Activated effector memory CD4-positive, alpha-beta T cell treated with Interleukin-2 at 50 U/mL for 16 hours (primary cell): ENCODE data around the gene NRSN2.
"Not testable (repeated sequence)": the region's sequence is repeated elsewhere in the genome, so short reads cannot be mapped to it uniquely, and the experiment has no call there.

ENCODE experiments used
- DNase-seq: peaks from one replicate; pipeline ENCODE4 v3.0.0-alpha.2; 2020

The NRSN2 gene

DNA sequence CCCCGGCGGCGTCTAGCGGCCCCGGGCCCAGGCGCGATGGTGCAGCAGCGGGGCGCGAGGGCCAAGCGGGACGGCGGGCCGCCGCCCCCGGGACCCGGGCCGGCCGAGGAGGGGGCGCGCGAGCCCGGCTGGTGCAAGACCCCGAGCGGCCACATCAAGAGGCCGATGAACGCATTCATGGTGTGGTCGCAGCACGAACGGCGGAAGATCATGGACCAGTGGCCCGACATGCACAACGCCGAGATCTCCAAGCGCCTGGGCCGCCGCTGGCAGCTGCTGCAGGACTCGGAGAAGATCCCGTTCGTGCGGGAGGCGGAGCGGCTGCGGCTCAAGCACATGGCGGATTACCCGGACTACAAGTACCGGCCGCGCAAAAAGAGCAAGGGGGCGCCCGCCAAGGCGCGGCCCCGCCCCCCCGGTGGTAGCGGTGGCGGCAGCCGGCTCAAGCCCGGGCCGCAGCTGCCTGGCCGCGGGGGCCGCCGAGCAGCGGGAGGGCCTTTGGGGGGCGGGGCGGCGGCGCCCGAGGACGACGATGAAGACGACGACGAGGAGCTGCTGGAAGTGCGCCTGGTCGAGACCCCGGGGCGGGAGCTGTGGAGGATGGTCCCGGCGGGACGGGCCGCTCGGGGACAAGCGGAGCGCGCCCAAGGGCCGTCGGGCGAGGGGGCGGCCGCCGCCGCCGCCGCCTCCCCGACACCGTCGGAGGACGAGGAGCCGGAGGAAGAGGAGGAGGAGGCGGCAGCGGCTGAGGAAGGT lies 20.8 kb upstream of the NRSN2 start:
- peak; percentile 31 for DNase-seq

GRCh38 chr20:326645-327185 lies 20.2 kb upstream of the NRSN2 start:
- DNase-seq, result no peak

- peak; percentile 35 for DNase-seq
Measured at GRCh38 chr20:327186-328026, 19.5 kb upstream of the NRSN2 start.

DNA sequence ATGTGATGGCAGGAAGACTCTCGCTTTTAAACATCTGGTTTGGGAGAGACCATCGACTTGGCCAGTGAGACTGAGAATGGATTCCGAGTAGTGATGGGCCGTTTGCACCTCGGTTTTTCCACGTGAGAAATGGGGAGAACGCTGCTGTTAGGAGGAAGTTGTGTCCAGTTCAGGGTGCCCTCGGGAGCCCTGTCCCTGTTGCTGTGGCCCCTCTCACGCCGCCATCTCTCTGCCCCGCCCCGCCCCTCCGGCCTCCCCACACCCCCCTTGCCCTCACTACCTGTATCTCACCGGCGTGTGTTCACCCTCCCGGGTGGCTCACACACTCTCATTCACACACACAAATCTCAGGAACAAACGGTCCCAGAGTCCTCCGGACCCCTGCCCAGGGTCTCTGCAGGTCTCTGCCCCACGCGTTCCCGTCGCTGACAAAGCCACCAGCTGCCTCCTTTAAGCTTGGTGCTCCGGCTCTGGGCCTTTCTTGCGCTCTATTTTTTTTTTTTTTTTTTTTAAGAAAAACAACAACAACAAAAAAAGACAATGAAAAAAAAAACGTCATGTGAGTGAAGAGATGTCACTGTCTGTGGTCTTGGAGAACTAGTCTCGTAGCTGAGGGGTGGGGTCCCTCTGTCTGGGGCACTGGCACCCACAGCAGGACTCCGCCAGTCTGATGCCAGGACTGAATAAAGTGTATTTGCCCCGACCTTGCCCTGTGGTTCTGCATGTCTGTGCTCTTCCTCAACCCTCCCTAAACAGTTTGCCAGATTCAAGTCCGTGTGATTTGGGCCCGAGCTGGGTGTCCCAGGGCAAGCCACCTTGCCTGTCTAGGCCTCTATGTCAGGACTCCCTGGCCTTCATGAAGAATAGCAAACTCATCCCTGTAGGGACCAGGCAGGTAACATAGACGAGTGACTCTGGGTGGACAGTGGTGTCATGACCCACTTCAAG lies 18.6 kb upstream of the NRSN2 start:
- DNase-seq, result no peak

- DNase-seq, result no peak
Measured at GRCh38 chr20:328975-329695, 17.8 kb upstream of the NRSN2 start.

- no peak for DNase-seq
Measured at GRCh38 chr20:329851-330232, 17.1 kb upstream of the NRSN2 start.

DNA sequence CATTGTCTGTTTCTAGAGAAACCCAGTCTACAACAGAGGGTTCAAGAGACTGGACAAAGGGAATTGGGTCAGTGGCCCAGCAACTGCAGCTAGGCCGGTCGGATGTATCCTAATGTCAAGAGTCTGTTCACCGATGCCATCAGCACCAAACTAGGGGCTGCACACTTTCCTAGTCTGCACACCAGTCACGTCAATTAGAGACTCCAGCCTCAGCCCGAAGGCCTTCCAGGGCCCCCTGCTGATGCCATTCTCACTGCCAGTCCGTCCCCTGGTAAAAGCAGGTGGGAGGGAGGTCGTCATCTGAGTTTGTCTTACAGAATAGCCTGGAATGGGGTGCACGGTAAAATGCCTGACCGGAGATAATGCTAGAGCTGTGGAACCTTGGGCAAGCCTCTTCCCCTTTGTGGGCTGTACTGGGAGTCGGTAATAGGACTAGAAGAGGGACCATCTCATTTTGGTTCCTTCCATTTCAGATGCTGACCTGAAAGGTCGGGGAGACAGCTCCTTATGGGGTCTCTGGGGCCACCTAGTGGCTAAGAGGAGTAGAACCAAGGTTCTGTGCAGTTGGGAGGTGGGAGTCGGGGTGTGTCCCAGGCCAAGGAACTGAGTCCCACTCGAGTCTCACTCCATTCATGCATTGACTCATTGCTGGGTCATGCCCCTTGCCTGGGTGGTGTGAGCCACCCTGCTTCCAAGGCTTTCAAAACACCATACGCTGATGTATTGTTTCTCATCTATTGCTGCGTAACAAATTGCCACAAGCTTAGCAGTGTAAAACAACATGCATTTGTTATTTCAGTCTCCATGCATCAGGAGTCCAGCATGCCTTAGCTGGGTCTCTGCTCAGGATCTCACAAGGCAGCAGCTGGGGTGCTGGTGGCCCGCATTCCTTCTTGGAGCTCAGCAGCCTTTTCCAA lies 16.4 kb upstream of the NRSN2 start:
- DNase-seq, result peak; percentile 38

GRCh38 chr20:334578-334977 lies 12.3 kb upstream of the NRSN2 start:
- no peak for DNase-seq

- DNase-seq, result not testable (repeated sequence)
Measured at GRCh38 chr20:336040-336439, 10.9 kb upstream of the NRSN2 start.

- no peak for DNase-seq
Measured at GRCh38 chr20:341682-342081, 5.2 kb upstream of the NRSN2 start.

GRCh38 chr20:343107-343506 lies 3.8 kb upstream of the NRSN2 start:
- no peak for DNase-seq

- DNase-seq, result no peak
Measured at GRCh38 chr20:346033-346639, 775 bp upstream of the NRSN2 start.

DNA sequence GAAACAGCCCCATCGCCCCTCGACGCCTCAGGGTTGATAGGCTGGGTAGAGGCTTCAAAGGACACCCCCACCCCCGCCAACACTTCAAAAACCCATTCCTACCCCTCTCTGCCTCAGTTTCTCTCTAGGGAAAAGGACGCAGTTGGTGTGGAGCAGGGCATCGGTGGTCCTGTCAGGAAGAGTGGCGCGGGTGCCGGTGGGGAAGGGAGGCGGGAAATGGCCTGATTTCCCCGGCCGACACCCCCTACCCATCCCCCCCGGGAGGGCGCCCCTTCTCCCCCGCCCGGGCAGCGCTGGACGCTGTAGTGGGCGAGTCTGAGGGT lies 367 bp downstream of the NRSN2 start:
- DNase-seq, result no peak

DNA sequence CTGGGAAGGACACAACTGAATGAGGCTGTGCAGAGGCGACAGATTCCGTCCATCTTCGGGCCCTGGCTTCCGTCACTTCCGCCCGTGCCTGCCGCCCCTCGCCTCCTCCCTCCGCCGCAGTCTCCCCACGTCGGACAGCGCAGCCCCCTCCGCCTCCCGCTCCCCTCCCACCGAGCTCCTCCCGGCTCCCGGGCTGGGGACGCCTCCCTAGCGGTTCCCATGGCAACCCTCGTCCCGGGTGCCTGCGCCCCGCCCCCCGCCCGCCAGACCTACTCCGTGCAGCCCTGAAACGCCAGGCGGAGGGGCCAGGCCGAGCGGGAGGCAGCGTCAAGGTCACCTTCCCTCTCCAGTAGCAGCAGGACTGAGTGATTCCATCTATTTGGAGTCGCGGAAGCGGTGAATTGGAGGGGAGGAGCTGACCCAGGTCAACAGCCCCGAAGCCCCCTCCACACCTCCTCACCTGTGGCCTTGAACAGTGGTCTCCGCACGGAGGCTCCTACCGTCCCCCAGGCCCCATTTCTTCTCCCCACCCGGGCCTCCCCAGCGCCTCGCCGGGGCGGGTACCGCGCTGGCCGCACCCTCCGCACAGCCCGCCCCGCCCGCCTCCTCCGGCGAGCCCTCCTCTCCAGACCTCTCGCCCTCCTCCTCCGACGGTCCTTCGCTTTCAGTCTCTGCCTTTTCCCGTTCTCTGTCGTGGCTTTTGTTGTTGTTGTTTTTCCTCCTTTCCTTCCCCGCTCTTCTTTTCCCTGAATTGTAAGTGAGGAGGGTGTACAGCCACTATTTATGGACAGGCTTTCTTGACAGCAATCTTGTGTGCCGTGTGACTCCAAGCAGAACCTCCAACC lies 951 bp downstream of the NRSN2 start:
- peak; percentile 31 for DNase-seq

- no peak for DNase-seq
Measured at GRCh38 chr20:348972-349841, 2.3 kb downstream of the NRSN2 start.

GRCh38 chr20:353166-353565 lies 6.3 kb downstream of the NRSN2 start:
- no peak for DNase-seq

DNA sequence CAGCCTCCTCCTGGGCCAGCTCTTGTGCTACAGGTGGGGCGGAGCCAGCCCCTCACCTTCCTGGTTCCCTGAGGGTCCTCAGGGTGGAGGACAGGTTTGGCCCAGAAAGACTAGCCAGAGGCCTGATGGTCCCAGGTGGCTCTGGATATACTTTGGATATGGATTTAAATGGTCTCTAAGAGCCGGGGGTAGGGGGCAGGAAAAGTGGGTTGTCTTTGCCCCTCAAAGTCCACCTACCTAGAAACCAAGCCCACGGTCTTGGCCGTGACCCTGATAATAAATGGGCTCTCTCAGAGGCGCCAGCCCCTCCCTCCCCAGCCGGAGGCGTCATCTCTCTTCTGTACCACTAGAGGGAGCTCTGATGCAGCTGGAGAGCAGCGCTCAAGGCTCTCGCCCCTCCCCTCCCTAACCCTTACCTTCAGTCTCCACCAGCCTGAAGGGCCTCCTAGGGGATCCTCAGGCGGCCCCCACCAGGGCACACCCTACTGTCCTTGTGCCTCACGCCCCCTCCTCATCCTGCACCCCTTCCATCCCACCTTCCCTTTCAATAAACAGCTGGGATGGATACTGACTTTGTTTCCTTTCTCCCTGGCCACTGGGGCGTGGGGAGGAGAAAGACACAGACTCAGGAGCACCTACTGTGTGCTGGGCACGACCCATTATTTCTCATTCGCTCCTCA lies 7.5 kb downstream of the NRSN2 start:
- DNase-seq, result peak; percentile 70

DNA sequence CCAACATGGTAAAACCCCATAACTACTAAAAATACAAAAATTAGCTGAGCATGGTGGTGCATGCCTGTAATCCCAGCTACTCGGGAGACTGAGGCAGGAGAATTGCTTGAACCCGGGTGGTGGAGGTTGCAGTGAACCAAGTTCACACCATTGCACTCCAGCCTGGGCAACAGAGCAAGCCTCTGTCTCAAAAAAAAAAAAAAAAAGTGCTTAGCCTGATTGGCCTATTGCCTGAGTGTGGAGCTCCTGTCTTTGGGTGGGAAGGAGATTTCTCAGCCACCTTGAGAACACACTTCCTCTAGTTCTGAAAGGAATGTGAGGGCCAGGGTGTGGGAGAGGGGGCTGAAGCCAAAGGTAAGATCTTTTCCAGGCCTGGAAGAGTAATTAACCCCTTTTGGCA lies 9.2 kb downstream of the NRSN2 start:
- not testable (repeated sequence) for DNase-seq
